ENCODE measurements around the gene RNF113B. TPM values are rescaled to one million over a fixed set of nuclear protein-coding genes. Genes with fewer than 3 reads are reported as not detected.

RNF113B gene
- total and polyA plus RNA-seq, 2 of the 13 experiments (the other 11 are each of a cell fraction or from before 2014, with no cell fraction given): not detected

GRCh38 chr13:98221234-98221633 lies 44.2 kb upstream of the RNF113B start (continued):
- TF ChIP-seq JUNB (CRISPR knock-in tag; IDR thresholded peaks at IDR 0.05; ENCODE audit: borderline replicate concordance) (no peak), TEAD3 (CRISPR knock-in tag; optimal IDR thresholded peaks at IDR 0.05; ENCODE audit: borderline replicate concordance) (no peak), SNAPC2 (CRISPR knock-in tag; IDR thresholded peaks at IDR 0.05) (no peak), ZFP62 (CRISPR knock-in tag; IDR thresholded peaks at IDR 0.05) (no peak), XRCC5 (optimal IDR thresholded peaks at IDR 0.05; ENCODE audit: low read length) (no peak)

- Histone ChIP-seq H3K27me3 (ENCODE audit: control insufficient read depth in 1 of 2, insufficient read depth in 2 of 2, low read length in 2 of 2) (no peaks in the 10 kb centered on the region), H3K4me1 (ENCODE audit: insufficient read depth, low read length) (peaks cover 42% of the 10 kb centered on the region), H3K79me2 (ENCODE audit: insufficient read depth, low read length) (peaks cover 94% of the 10 kb centered on the region), H2AFZ (ENCODE audit: low read length) (no peak overlapping the region), H3K36me3 (replicated peaks in 1 of 2; ENCODE audit: control insufficient read depth in 1 of 2, insufficient read depth in 2 of 2, low read length in 2 of 2) (peaks cover 23 to 68% of the 10 kb centered on the region in 2 experiments), H3K9ac (ENCODE audit: insufficient read depth, low read depth, low read length) (no peak overlapping the region), H3K4me3 (replicated peaks in 1 of 3; ENCODE audit: insufficient read depth in 1 of 3, low read depth in 2 of 3, low read length in 3 of 3) (no peak overlapping the region), H3K4me2 (ENCODE audit: low read depth, low read length) (no peak overlapping the region), H4K20me1 (ENCODE audit: insufficient read depth, low read length) (peaks cover 68% of the 10 kb centered on the region), H3K9me3 (ENCODE audit: low read length) (no peaks in the 10 kb centered on the region), H3K27ac (ENCODE audit: extremely low read length, insufficient read depth, low read length) (no peak overlapping the region)
- WGBS (ENCODE audit: low lambda C conversion rate): 93% methylated on average over 4 of the region's 4 CpGs
- in situ Hi-C loops (cut with HindIII; ENCODE audit: extremely low pct_ligation_motif_present, low pct_unique_long_range_greater_than_20kb) (no loop called here), intact Hi-C loops (cut with micrococcal nuclease; ENCODE audit: unreplicated experiment) (loop anchor here (5.0 kb wide), 1 partner anchor 363 kb away; no protein-coding TSS in a partner anchor)
- no peak for DNase-seq (ENCODE audit: low spot score)
- FAIRE-seq: no peak
- TF ChIP-seq SALL1 (CRISPR knock-in tag; IDR thresholded peaks at IDR 0.05): no peak
- CTCF ChIA-PET (ENCODE audit: low intra/inter-chr PET ratio, low total read pairs): no interaction called here
- ATAC-seq: no peak
- no TSS peak for BruUV-seq (replicated peaks)
- POLR2A ChIA-PET: interaction anchor here (1.1 kb wide), 1 partner anchor 46 kb away, joined by 3 read pairs; no protein-coding TSS in a partner anchor
These were observed 43.3 kb upstream of the RNF113B start for GRCh38 chr13:98220271-98220791.

- no peak for DNase-seq (ENCODE audit: low spot score)
- Histone ChIP-seq H3K9ac (ENCODE audit: insufficient read depth, low read depth, low read length) (no peak overlapping the region), H3K79me2 (ENCODE audit: insufficient read depth, low read length) (peaks cover 94% of the 10 kb centered on the region), H3K4me3 (replicated peaks in 1 of 3; ENCODE audit: insufficient read depth in 1 of 3, low read depth in 2 of 3, low read length in 3 of 3) (no peak overlapping the region), H3K4me2 (ENCODE audit: low read depth, low read length) (no peak overlapping the region), H2AFZ (ENCODE audit: low read length) (no peak overlapping the region), H3K9me3 (ENCODE audit: low read length) (no peaks in the 10 kb centered on the region), H3K36me3 (replicated peaks in 1 of 2; ENCODE audit: control insufficient read depth in 1 of 2, insufficient read depth in 2 of 2, low read length in 2 of 2) (peaks cover 22 to 68% of the 10 kb centered on the region in 2 experiments), H4K20me1 (ENCODE audit: insufficient read depth, low read length) (peaks cover 71% of the 10 kb centered on the region), H3K27ac (ENCODE audit: extremely low read length, insufficient read depth, low read length) (no peak overlapping the region), H3K27me3 (ENCODE audit: control insufficient read depth in 1 of 2, insufficient read depth in 2 of 2, low read length in 2 of 2) (no peaks in the 10 kb centered on the region), H3K4me1 (ENCODE audit: insufficient read depth, low read length) (peaks cover 43% of the 10 kb centered on the region)
- ChIA-PET CTCF (ENCODE audit: low intra/inter-chr PET ratio, low total read pairs) (no interaction called here), POLR2A (interaction anchor here (1.1 kb wide), 1 partner anchor 47 kb away, joined by 3 read pairs; no protein-coding TSS in a partner anchor)
- in situ Hi-C loops (cut with HindIII; ENCODE audit: extremely low pct_ligation_motif_present, low pct_unique_long_range_greater_than_20kb) (no loop called here), intact Hi-C loops (cut with micrococcal nuclease; ENCODE audit: unreplicated experiment) (loop anchor here (5.0 kb wide), 1 partner anchor 362 kb away; no protein-coding TSS in a partner anchor)
- no peak for ATAC-seq
- no peak for FAIRE-seq
- no TSS peak for BruUV-seq (replicated peaks)
- WGBS (ENCODE audit: low lambda C conversion rate): 98% methylated on average over 6 of the region's 6 CpGs
- TF ChIP-seq THAP9 (CRISPR knock-in tag; IDR thresholded peaks at IDR 0.05; ENCODE audit: borderline replicate concordance): no peak
These were observed 42.6 kb upstream of the RNF113B start for GRCh38 chr13:98219685-98220084.
